ENCODE measurements around the gene PRSS21.

Gene PRSS21

DNA sequence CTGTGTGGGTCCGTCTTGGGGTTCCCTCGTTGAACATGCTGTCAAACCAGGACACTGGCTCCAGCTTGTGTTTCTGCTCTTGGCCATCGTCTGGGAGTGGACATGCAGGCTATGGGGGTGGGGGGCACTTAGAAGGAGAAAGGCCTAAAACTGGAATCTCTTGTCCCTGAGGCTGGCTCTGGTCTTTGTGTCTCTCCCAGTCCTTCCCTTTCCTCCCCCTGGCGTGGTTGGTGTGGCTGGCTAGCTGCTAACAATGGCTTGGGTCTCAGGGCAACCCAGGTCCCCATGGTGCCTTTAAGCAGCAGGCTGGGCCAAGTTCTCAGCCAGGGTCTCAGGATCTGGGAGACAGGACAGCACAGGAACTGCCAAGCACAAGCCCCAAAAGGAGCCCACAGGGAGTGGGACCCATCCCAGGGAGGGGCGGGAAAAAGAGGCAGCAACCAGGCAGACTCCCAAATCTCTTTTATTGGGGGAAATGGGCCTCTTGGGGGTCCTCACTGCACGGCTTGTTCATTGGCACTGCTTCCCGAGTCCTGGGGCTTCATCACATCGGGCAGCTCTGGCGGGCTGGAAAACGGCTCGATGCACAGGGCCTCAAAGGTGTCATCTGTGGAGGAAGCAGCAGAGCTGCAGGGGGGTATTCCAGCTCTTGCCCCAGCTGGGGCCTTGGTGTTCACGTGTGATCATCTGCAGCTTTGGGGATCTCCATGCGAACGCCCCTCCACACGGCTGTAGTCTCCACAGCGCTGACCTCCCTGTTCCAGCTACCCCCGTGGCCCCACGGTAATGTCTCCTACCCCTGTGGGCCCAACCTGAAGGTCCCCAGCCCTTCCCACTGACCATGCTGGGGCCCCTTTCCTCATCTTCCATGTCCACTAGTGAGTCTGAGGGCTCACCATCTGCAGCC is 45.3 kb upstream of the PRSS21 start:
- Histone ChIP-seq H3K79me2 (ENCODE audit: control insufficient read depth, low read length) (peaks cover 56% of the 10 kb centered on the region), H3K9me2 (replicated peaks; ENCODE audit: control insufficient read depth, low read length) (no peaks in the 10 kb centered on the region), H3K36me3 (ENCODE audit: control insufficient read depth, low read length) (peaks cover 93% of the 10 kb centered on the region), H4K20me1 (ENCODE audit: control insufficient read depth, insufficient read depth, low read depth, low read length) (no peaks in the 10 kb centered on the region), H3K4me3 (ENCODE audit: low read length) (no peak overlapping the region), H3F3A (ENCODE audit: control insufficient read depth, insufficient read depth) (peaks cover 38% of the 10 kb centered on the region), H3K9me3 (ENCODE audit: control insufficient read depth, insufficient read depth, low read length) (no peaks in the 10 kb centered on the region), H3K27ac (ENCODE audit: low read depth, low read length) (no peak overlapping the region), H3K27me3 (ENCODE audit: control insufficient read depth, low read length) (no peaks in the 10 kb centered on the region), H3K4me2 (ENCODE audit: low read length) (no peak overlapping the region), H3K4me1 (ENCODE audit: control insufficient read depth, low read length) (peaks cover 10% of the 10 kb centered on the region)
- TF ChIP-seq, protein P1, sequence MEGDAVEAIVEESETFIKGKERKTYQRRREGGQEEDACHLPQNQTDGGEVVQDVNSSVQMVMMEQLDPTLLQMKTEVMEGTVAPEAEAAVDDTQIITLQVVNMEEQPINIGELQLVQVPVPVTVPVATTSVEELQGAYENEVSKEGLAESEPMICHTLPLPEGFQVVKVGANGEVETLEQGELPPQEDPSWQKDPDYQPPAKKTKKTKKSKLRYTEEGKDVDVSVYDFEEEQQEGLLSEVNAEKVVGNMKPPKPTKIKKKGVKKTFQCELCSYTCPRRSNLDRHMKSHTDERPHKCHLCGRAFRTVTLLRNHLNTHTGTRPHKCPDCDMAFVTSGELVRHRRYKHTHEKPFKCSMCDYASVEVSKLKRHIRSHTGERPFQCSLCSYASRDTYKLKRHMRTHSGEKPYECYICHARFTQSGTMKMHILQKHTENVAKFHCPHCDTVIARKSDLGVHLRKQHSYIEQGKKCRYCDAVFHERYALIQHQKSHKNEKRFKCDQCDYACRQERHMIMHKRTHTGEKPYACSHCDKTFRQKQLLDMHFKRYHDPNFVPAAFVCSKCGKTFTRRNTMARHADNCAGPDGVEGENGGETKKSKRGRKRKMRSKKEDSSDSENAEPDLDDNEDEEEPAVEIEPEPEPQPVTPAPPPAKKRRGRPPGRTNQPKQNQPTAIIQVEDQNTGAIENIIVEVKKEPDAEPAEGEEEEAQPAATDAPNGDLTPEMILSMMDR (IDR thresholded peaks at IDR 0.05; ENCODE audit: low read depth, low read length, poor library complexity, severe bottlenecking): no peak
- TF ChIP-seq EZH2phosphoT487 (IDR thresholded peaks at IDR 0.05; ENCODE audit: borderline replicate concordance, low read length): no peak

DNA sequence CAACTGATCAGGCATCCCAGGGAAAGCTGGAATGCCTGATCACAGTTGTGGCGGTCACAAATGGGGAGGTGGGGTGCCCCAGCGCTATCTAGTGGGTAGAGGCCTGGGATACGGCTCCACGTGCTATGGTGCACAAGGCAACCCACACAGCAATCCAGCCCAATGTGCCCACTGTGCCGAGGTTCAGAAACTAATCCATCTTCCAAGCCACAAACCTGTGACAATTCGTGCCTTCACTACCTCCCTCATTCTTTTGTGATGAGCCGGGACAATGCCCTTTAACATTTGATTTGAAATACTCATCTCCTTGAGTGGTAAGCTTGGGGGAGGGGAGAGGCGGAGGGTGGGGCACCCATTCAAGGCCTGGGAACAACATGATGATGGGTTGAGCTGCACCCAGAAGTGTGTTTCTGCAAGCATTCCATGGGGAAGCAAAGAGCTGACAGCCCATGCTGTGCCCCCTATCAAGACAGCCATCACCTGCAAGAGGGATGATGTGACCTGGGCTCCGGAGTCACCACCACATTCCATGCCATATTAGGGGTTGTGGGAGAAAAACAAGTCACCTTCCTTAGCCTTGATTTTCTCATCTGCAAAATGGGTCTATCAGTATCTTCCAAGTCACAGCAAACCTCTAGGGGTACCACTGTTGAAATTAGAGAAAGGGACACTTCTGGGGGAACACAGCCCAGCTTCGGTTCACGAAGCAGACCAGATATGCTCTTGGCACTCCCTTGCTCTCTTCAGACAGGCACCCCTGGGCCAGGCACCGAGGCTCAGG is 43.7 kb upstream of the PRSS21 start:
- Histone ChIP-seq H3F3A (ENCODE audit: control insufficient read depth, insufficient read depth) (peaks cover 33% of the 10 kb centered on the region), H3K9me3 (ENCODE audit: control insufficient read depth, insufficient read depth, low read length) (no peaks in the 10 kb centered on the region), H3K4me2 (ENCODE audit: low read length) (no peak overlapping the region), H3K36me3 (ENCODE audit: control insufficient read depth, low read length) (peaks cover 89% of the 10 kb centered on the region), H3K27ac (ENCODE audit: low read depth, low read length) (no peak overlapping the region), H3K9me2 (replicated peaks; ENCODE audit: control insufficient read depth, low read length) (no peaks in the 10 kb centered on the region), H3K79me2 (ENCODE audit: control insufficient read depth, low read length) (peaks cover 58% of the 10 kb centered on the region), H3K4me3 (ENCODE audit: low read length) (no peak overlapping the region), H3K4me1 (ENCODE audit: control insufficient read depth, low read length) (peaks cover 14% of the 10 kb centered on the region), H4K20me1 (ENCODE audit: control insufficient read depth, insufficient read depth, low read depth, low read length) (no peaks in the 10 kb centered on the region), H3K27me3 (ENCODE audit: control insufficient read depth, low read length) (no peaks in the 10 kb centered on the region)
- TF ChIP-seq, protein P1 (IDR thresholded peaks at IDR 0.05; ENCODE audit: low read depth, low read length, poor library complexity, severe bottlenecking): no peak
- TF ChIP-seq EZH2phosphoT487 (IDR thresholded peaks at IDR 0.05; ENCODE audit: borderline replicate concordance, low read length): no peak

DNA sequence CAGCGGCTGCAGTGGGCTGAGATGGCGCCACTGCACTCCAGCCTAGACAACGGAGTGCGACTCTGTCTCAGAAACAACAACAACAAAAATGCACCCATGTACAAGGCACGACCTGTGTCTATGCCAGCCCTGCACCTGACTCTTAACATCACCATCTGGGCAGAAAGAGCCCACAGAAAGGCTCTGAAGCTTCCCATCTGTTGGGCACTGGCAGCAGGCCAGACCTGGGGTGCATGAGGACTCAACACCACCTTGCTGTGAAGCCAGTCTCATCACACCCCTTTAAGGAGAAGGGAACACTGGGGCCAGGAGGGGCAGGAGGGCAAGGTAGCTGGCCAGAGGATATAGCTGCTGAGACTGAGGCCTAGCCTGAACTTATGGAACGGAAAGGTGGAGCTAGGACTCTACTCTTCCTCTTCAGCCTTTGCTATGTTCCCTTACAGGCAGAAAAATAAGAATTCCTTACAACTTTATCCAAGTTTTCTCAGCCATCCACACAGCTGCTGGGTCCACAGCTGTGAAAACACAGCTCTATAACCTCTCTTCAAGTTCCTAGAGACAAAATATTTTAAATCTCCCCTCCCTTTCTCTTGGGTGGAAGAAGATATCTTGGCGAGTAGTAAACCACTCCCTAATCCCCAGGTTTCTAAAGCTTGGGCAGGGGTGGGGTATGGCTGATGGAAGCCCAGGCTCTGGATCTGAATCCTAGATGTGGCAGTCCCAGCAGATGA is 42.7 kb upstream of the PRSS21 start:
- H3F3A ChIP-seq (ENCODE audit: control insufficient read depth, insufficient read depth): peaks cover 32% of the 10 kb centered on the region
- H3K36me3 ChIP-seq (ENCODE audit: control insufficient read depth, low read length): peaks cover 87% of the 10 kb centered on the region
- 0 out of 2 replicates have a peak overlapping the region, but pooled peaks have one; percentile 85 for H3K4me2 ChIP-seq (ENCODE audit: low read length)
- no peaks in the 10 kb centered on the region for H3K9me3 ChIP-seq (ENCODE audit: control insufficient read depth, insufficient read depth, low read length)
- TF ChIP-seq EZH2phosphoT487 (IDR thresholded peaks at IDR 0.05; ENCODE audit: borderline replicate concordance, low read length): no peak
- TF ChIP-seq, protein P1 (IDR thresholded peaks at IDR 0.05; ENCODE audit: low read depth, low read length, poor library complexity, severe bottlenecking): no peak
- peaks cover 22% of the 10 kb centered on the region for H3K4me1 ChIP-seq (ENCODE audit: control insufficient read depth, low read length)
- no peaks in the 10 kb centered on the region for H3K9me2 ChIP-seq (replicated peaks; ENCODE audit: control insufficient read depth, low read length)
- no peak overlapping the region for H3K27ac ChIP-seq (ENCODE audit: low read depth, low read length)
- no peak overlapping the region for H3K4me3 ChIP-seq (ENCODE audit: low read length)
- peaks cover 64% of the 10 kb centered on the region for H3K79me2 ChIP-seq (ENCODE audit: control insufficient read depth, low read length)
- no peaks in the 10 kb centered on the region for H4K20me1 ChIP-seq (ENCODE audit: control insufficient read depth, insufficient read depth, low read depth, low read length)
- no peaks in the 10 kb centered on the region for H3K27me3 ChIP-seq (ENCODE audit: control insufficient read depth, low read length)

All from DOHH2 (cell line).